HepG2 (cell line): ENCODE measurements around the gene DCAF7. TPM values are rescaled to one million over a fixed set of nuclear protein-coding genes. Genes with fewer than 3 reads are reported as not detected.

Experiments used
- ATF7 ChIP-seq, 2 experiments: fragments of 450-650 bp in 1 of 2; sonication (generic) in 1 of 2; formaldehyde crosslinking in 1 of 2; IDR thresholded peaks; 2 replicates each; pipeline versions ENCODE4 v1.4.0 to v1.6.1; 2016 to 2020; ENCODE audit warnings: antibody characterized with exemption in 1 of 2, mild to moderate bottlenecking in 1 of 2, missing genetic modification reagents in 1 of 2
- BRF2 ChIP-seq: sonication (generic); formaldehyde crosslinking; IDR thresholded peaks from 2 replicates; pipeline ENCODE4 v1.8.1; 2022; ENCODE audit warnings: mild to moderate bottlenecking, missing genetic modification reagents
- GLMP ChIP-seq: sonication (generic); formaldehyde crosslinking; IDR thresholded peaks from 2 replicates; pipeline ENCODE4 v1.9.0; 2021; ENCODE audit warnings: missing genetic modification reagents, mild to moderate bottlenecking, borderline replicate concordance
- GPBP1L1 ChIP-seq: sonication (generic); formaldehyde crosslinking; IDR thresholded peaks from 2 replicates; pipeline ENCODE4 v1.5.0; 2020; ENCODE audit warnings: mild to moderate bottlenecking, missing genetic modification reagents
- GTF3A ChIP-seq: sonication (generic); formaldehyde crosslinking; conservative IDR thresholded peaks from 2 replicates; pipeline ENCODE4 v1.4.0; 2020; ENCODE audit warnings: mild to moderate bottlenecking, missing genetic modification reagents
- GZF1 ChIP-seq: sonication (generic); formaldehyde crosslinking; IDR thresholded peaks from 2 replicates; pipeline ENCODE4 v1.5.1; 2020; ENCODE audit warnings: mild to moderate bottlenecking, missing genetic modification reagents
- HOMEZ ChIP-seq: IDR thresholded peaks from 2 replicates; pipeline ENCODE4 v1.6.1; 2016; ENCODE audit warnings: low read depth
- JUNB ChIP-seq: sonication (generic); formaldehyde crosslinking; IDR thresholded peaks from 2 replicates; pipeline ENCODE4 v1.8.0; 2022; ENCODE audit warnings: missing genetic modification reagents, mild to moderate bottlenecking, borderline replicate concordance
- KLF15 ChIP-seq: sonication (generic); formaldehyde crosslinking; IDR thresholded peaks from 2 replicates; pipeline ENCODE4 v1.8.1; 2023; ENCODE audit warnings: borderline replicate concordance, mild to moderate bottlenecking, inconsistent platforms, missing genetic modification reagents, mixed read lengths
- NR0B2 ChIP-seq: sonication (generic); formaldehyde crosslinking; IDR thresholded peaks from 2 replicates; pipeline ENCODE4 v1.4.0; 2020; ENCODE audit warnings: mild to moderate bottlenecking, missing genetic modification reagents
- PITX1 ChIP-seq: sonication (generic); formaldehyde crosslinking; IDR thresholded peaks from 2 replicates; pipeline ENCODE4 v1.5.1; 2020; ENCODE audit warnings: mild to moderate bottlenecking, missing genetic modification reagents
- STAT5B ChIP-seq: sonication (generic); formaldehyde crosslinking; IDR thresholded peaks from 2 replicates; pipeline ENCODE4 v1.4.0; 2020; ENCODE audit warnings: missing genetic modification reagents
- TRIM22 ChIP-seq: fragments of 450-650 bp; IDR thresholded peaks from 2 replicates; pipeline ENCODE4 v1.6.1; 2017
- ZFYVE20 ChIP-seq: sonication (generic); formaldehyde crosslinking; IDR thresholded peaks from 2 replicates; pipeline ENCODE4 v1.8.0; 2023; ENCODE audit warnings: low read depth, mild to moderate bottlenecking, moderate library complexity, missing genetic modification reagents, borderline replicate concordance
- ZNF260 ChIP-seq: sonication (generic); formaldehyde crosslinking; IDR thresholded peaks from 2 replicates; pipeline ENCODE4 v1.4.0; 2020; ENCODE audit warnings: missing genetic modification reagents, low read depth, mild to moderate bottlenecking, borderline replicate concordance
- ZNF317 ChIP-seq: sonication (generic); formaldehyde crosslinking; IDR thresholded peaks from 2 replicates; pipeline ENCODE4 v1.5.0; 2020; ENCODE audit warnings: mild to moderate bottlenecking, missing genetic modification reagents
- ZNF580 ChIP-seq: IDR thresholded peaks from 2 replicates; pipeline ENCODE4 v1.6.1; 2016; ENCODE audit warnings: low read depth, borderline replicate concordance
- ZNF607 ChIP-seq: sonication (generic); formaldehyde crosslinking; IDR thresholded peaks from 2 replicates; pipeline ENCODE4 v1.5.1; 2020; ENCODE audit warnings: missing genetic modification reagents, mild to moderate bottlenecking, borderline replicate concordance
- ZNF678 ChIP-seq: sonication (generic); formaldehyde crosslinking; IDR thresholded peaks from 2 replicates; pipeline ENCODE4 v1.4.0; 2020; ENCODE audit warnings: mild to moderate bottlenecking, missing genetic modification reagents
- ZNF792 ChIP-seq: IDR thresholded peaks from 2 replicates; pipeline ENCODE4 v1.6.1; 2016
- polyA plus RNA-seq, 8 experiments: library from polyadenylated mRNA; depleted of rRNA in 3 of 8; stranded (reverse) in 7 of 8; unstranded in 1 of 8; fragments of >200 nt; fragmentation: Illumina TruSeq in 4 of 8; extraction: Trizol in 4 of 8; gene quantifications; 2 replicates each; pipeline versions ENCODE4 v1.2.1 to v1.2.3, GENCODE V29; 2011 to 2016; ENCODE audit warnings: low read depth in 4 of 8, missing spikeins in 1 of 8, mixed read lengths in 1 of 8; ENCODE audit not compliant: insufficient read depth in 1 of 8
- total RNA-seq, 5 experiments: library from RNA; depleted of rRNA; stranded (reverse); fragments of >200 nt; fragmentation: Illumina TruSeq; extraction: Trizol; gene quantifications; 2 replicates each; pipeline ENCODE4 v1.2.3, GENCODE V29; 2016; ENCODE audit warnings: low read depth in 1 of 5

Gene DCAF7
- total and polyA plus RNA-seq, 2 of the 13 experiments (the other 11 are each of a cell fraction or from before 2014, with no cell fraction given), result 55.2 to 73.4 TPM

- TF ChIP-seq GPBP1L1 (no peak), TRIM22 (no peak), GLMP (no peak), ZNF607 (peak; percentile 92), GTF3A (CRISPR knock-in tag) (no peak), PITX1 (CRISPR knock-in tag) (peak; percentile 87; the same call in 1 of the 2 replicates), KLF15 (CRISPR knock-in tag) (0 out of 2 replicates have a peak, but pooled peaks have one; percentile 84), NR0B2 (CRISPR knock-in tag) (peak; percentile 78; the same call in 1 of the 2 replicates), BRF2 (CRISPR knock-in tag) (peak; percentile 87; the same call in 1 of the 2 replicates), ZNF678 (CRISPR knock-in tag) (0 out of 2 replicates have a peak, but pooled peaks have one; percentile 10), ZNF260 (CRISPR knock-in tag) (no peak), STAT5B (CRISPR knock-in tag) (peak; percentile 88; the same call in 1 of the 2 replicates), ZNF317 (peak; percentile 83), ATF7 (IDR thresholded peaks at IDR 0.05) (no peak), ATF7 (CRISPR knock-in tag; IDR thresholded peaks at IDR 0.05) (peak; percentile 71; the same call in 1 of the 2 replicates), ZNF580 (peak; percentile 97), JUNB (no peak), HOMEZ (CRISPR knock-in tag) (peak; percentile 64; the same call in 1 of the 2 replicates), ZNF792 (peak; percentile 96), ZFYVE20 (no peak), GZF1 (CRISPR knock-in tag) (peak; percentile 88; the same call in 1 of the 2 replicates)
These were observed 50.5 kb downstream of the DCAF7 start, which contains the start of gene TACO1 (continued) for GRCh38 chr17:63600569-63601438.
